Measurements from ENCODE around the gene ACTR3C.

The ACTR3C gene

GRCh38 chr7:150322833-150323681 is at the start of gene ACTR3C, which contains the start of gene LRRC61:
Gene ACTR3C (minus strand): TSS chr7:150323545. CDS start chr7:150295296, 28,249 bp downstream.
Gene LRRC61 (plus strand): TSS chr7:150323355. CDS start chr7:150336862, 13,507 bp downstream.
- DNase-seq: peak; percentile 63

- no peak for DNase-seq
Observed at GRCh38 chr7:150372271-150373048, 49.1 kb upstream of the ACTR3C start.

- no peak for DNase-seq
Observed at GRCh38 chr7:150371996-150372270, 48.6 kb upstream of the ACTR3C start.

- no peak for DNase-seq
Observed at GRCh38 chr7:150371131-150371995, 48.0 kb upstream of the ACTR3C start.

- DNase-seq: no peak
Observed at GRCh38 chr7:150370612-150371071, 47.3 kb upstream of the ACTR3C start.

- DNase-seq: no peak
Observed at GRCh38 chr7:150369748-150370501, 46.6 kb upstream of the ACTR3C start.

GRCh38 chr7:150368884-150369747 is 45.8 kb upstream of the ACTR3C start:
- DNase-seq: peak; percentile 71

GRCh38 chr7:150368096-150368883 is 44.9 kb upstream of the ACTR3C start, which contains the start of gene REPIN1:
Gene REPIN1 (plus strand): TSS chr7:150368822. CDS start chr7:150369712, 890 bp downstream.
- DNase-seq: peak; percentile 80

GRCh38 chr7:150367677-150368095 is 44.3 kb upstream of the ACTR3C start:
- DNase-seq: no peak

GRCh38 chr7:150365673-150366398 is 42.5 kb upstream of the ACTR3C start:
- no peak for DNase-seq

- DNase-seq: no peak
Observed at GRCh38 chr7:150365194-150365593, 41.8 kb upstream of the ACTR3C start.

- DNase-seq: no peak
Observed at GRCh38 chr7:150363872-150364271, 40.5 kb upstream of the ACTR3C start.

GRCh38 chr7:150363370-150363769 is 40.0 kb upstream of the ACTR3C start:
- no peak for DNase-seq

GRCh38 chr7:150361807-150362621 is 38.7 kb upstream of the ACTR3C start:
- DNase-seq: no peak

GRCh38 chr7:150361402-150361801 is 38.1 kb upstream of the ACTR3C start:
- DNase-seq: no peak

- DNase-seq: no peak
Observed at GRCh38 chr7:150360363-150361058, 37.2 kb upstream of the ACTR3C start.

- DNase-seq: no peak
Observed at GRCh38 chr7:150359622-150360362, 36.4 kb upstream of the ACTR3C start.
